Measurements from ENCODE around the gene CEMIP.

Gene CEMIP

GRCh38 chr15:80970658-80971057, 191.5 kb downstream of the CEMIP start:
- DNase-seq, result no peak
- Histone ChIP-seq H3K27me3 (replicated peaks) (no peaks in the 10 kb centered on the region), H3K27ac (no peak overlapping the region), H3K4me3 (ENCODE audit: low read depth, low read length) (no peak overlapping the region), H3K36me3 (replicated peaks) (no peaks in the 10 kb centered on the region)
- no peak for TF ChIP-seq CTCF (IDR thresholded peaks at IDR 0.05; ENCODE audit: low read depth, low read length, missing control alignments)
- in situ Hi-C loops (cut with HindIII; ENCODE audit: low pct_ligation_motif_present, low sequenced_read_pairs), result no loop called here

GRCh38 chr15:80971143-80971542, 192.0 kb downstream of the CEMIP start:
- in situ Hi-C loops (cut with HindIII; ENCODE audit: low pct_ligation_motif_present, low sequenced_read_pairs), result no loop called here
- TF ChIP-seq CTCF (IDR thresholded peaks at IDR 0.05; ENCODE audit: low read depth, low read length, missing control alignments), result no peak
- DNase-seq, result no peak
- Histone ChIP-seq H3K27ac (no peak overlapping the region), H3K36me3 (replicated peaks) (no peaks in the 10 kb centered on the region), H3K27me3 (replicated peaks) (no peaks in the 10 kb centered on the region), H3K4me3 (ENCODE audit: low read depth, low read length) (no peak overlapping the region)

GRCh38 chr15:80972276-80972675, 193.1 kb downstream of the CEMIP start:
- no peak for TF ChIP-seq CTCF (IDR thresholded peaks at IDR 0.05; ENCODE audit: low read depth, low read length, missing control alignments)
- Histone ChIP-seq H3K36me3 (replicated peaks) (no peaks in the 10 kb centered on the region), H3K4me3 (ENCODE audit: low read depth, low read length) (no peak overlapping the region), H3K27me3 (replicated peaks) (no peaks in the 10 kb centered on the region), H3K27ac (no peak overlapping the region)
- no peak for DNase-seq
- in situ Hi-C loops (cut with HindIII; ENCODE audit: low pct_ligation_motif_present, low sequenced_read_pairs), result no loop called here

GRCh38 chr15:80974914-80975313, 195.7 kb downstream of the CEMIP start:
- no peak overlapping the region for H3K27ac ChIP-seq
- no peak for TF ChIP-seq CTCF (IDR thresholded peaks at IDR 0.05; ENCODE audit: low read depth, low read length, missing control alignments)
- peaks cover 6% of the 10 kb centered on the region for H3K36me3 ChIP-seq (replicated peaks)
- H3K27me3 ChIP-seq (replicated peaks), result no peaks in the 10 kb centered on the region
- in situ Hi-C loops (cut with HindIII; ENCODE audit: low pct_ligation_motif_present, low sequenced_read_pairs), result no loop called here
- H3K4me3 ChIP-seq (ENCODE audit: low read depth, low read length), result no peak overlapping the region
- no peak for DNase-seq

- Histone ChIP-seq H3K27ac (no peak overlapping the region), H3K4me3 (ENCODE audit: low read depth, low read length) (no peak overlapping the region), H3K36me3 (replicated peaks) (peaks cover 6% of the 10 kb centered on the region), H3K27me3 (replicated peaks) (no peaks in the 10 kb centered on the region)
- in situ Hi-C loops (cut with HindIII; ENCODE audit: low pct_ligation_motif_present, low sequenced_read_pairs), result no loop called here
- DNase-seq, result no peak
- TF ChIP-seq CTCF (IDR thresholded peaks at IDR 0.05; ENCODE audit: low read depth, low read length, missing control alignments), result no peak
Measured at GRCh38 chr15:80976851-80977250, 197.7 kb downstream of the CEMIP start.

GRCh38 chr15:80977627-80978036, 198.5 kb downstream of the CEMIP start:
- peak; percentile 20 for DNase-seq
- Histone ChIP-seq H3K27me3 (replicated peaks) (no peaks in the 10 kb centered on the region), H3K4me3 (ENCODE audit: low read depth, low read length) (no peak overlapping the region), H3K27ac (no peak overlapping the region), H3K36me3 (replicated peaks) (peaks cover 6% of the 10 kb centered on the region)
- in situ Hi-C loops (cut with HindIII; ENCODE audit: low pct_ligation_motif_present, low sequenced_read_pairs), result no loop called here
- TF ChIP-seq CTCF (IDR thresholded peaks at IDR 0.05; ENCODE audit: low read depth, low read length, missing control alignments), result peak; percentile 75
